CD4-positive, alpha-beta T cell treated with Interleukin-6 for 4 hours (primary cell): ENCODE results near the gene ACTN1.
"Not testable (repeated sequence)": the region's sequence is repeated elsewhere in the genome, so short reads cannot be mapped to it uniquely, and the experiment has no call there.

Experiments used
- DNase-seq: peaks from one replicate; pipeline ENCODE4 v3.0.0-alpha.2; 2020; ENCODE audit warnings: mixed read lengths

ACTN1 gene

GRCh38 chr14:68979021-68979721, at the start of gene ACTN1:
Gene ACTN1, minus strand, starts transcription at chr14:68979302. Its CDS starts 246 bp downstream, at chr14:68979056.
- DNase-seq: peak; percentile 75

- no peak for DNase-seq
Observed at GRCh38 chr14:69027242-69027913, 48.3 kb upstream of the ACTN1 start.

- no peak for DNase-seq
Observed at GRCh38 chr14:69023035-69023434, 43.9 kb upstream of the ACTN1 start.

- DNase-seq: not testable (repeated sequence)
Observed at GRCh38 chr14:69022093-69022492, 43.0 kb upstream of the ACTN1 start.

- DNase-seq: no peak
Observed at GRCh38 chr14:69017706-69018105, 38.6 kb upstream of the ACTN1 start.

GRCh38 chr14:69014829-69015259, 35.7 kb upstream of the ACTN1 start:
- DNase-seq: no peak

- no peak for DNase-seq
Observed at GRCh38 chr14:69013943-69014782, 35.1 kb upstream of the ACTN1 start.

GRCh38 chr14:69012256-69012953, 33.3 kb upstream of the ACTN1 start:
- DNase-seq: no peak

- peak; percentile 60 for DNase-seq
Observed at GRCh38 chr14:69010648-69011047, 31.5 kb upstream of the ACTN1 start.

- DNase-seq: no peak
Observed at GRCh38 chr14:69008421-69008884, 29.4 kb upstream of the ACTN1 start.

GRCh38 chr14:69006346-69006745, 27.2 kb upstream of the ACTN1 start:
- no peak for DNase-seq

GRCh38 chr14:69005432-69006148, 26.5 kb upstream of the ACTN1 start:
- DNase-seq: no peak

- no peak for DNase-seq
Observed at GRCh38 chr14:69004731-69005431, 25.8 kb upstream of the ACTN1 start.

GRCh38 chr14:69003626-69004025, 24.5 kb upstream of the ACTN1 start:
- DNase-seq: no peak

GRCh38 chr14:69002069-69002468, 23.0 kb upstream of the ACTN1 start:
- peak; percentile 44 for DNase-seq

GRCh38 chr14:69001375-69001774, 22.3 kb upstream of the ACTN1 start:
- DNase-seq: no peak

GRCh38 chr14:68998062-68998461, 19.0 kb upstream of the ACTN1 start:
- no peak for DNase-seq

- no peak for DNase-seq
Observed at GRCh38 chr14:68995731-68996130, 16.6 kb upstream of the ACTN1 start.

- no peak for DNase-seq
Observed at GRCh38 chr14:68994056-68994455, 15.0 kb upstream of the ACTN1 start.

GRCh38 chr14:68987653-68988036, 8.5 kb upstream of the ACTN1 start:
- no peak for DNase-seq

- DNase-seq: no peak
Observed at GRCh38 chr14:68986926-68987652, 8.0 kb upstream of the ACTN1 start.
